Stimulated activated CD8-positive, alpha-beta memory T cell treated with anti-CD3 and anti-CD28 coated beads, Interleukin-4, amount 100 ng/mL, for 1 hour (primary cell): ENCODE data around the gene SPG7.

ENCODE experiments used
- DNase-seq, 2 donors: peaks; one replicate each; pipeline ENCODE4 v3.0.0-alpha.2; 2020; ENCODE audit warnings: low read depth in 2 of 2, low spot score in 1 of 2

The SPG7 gene

DNA sequence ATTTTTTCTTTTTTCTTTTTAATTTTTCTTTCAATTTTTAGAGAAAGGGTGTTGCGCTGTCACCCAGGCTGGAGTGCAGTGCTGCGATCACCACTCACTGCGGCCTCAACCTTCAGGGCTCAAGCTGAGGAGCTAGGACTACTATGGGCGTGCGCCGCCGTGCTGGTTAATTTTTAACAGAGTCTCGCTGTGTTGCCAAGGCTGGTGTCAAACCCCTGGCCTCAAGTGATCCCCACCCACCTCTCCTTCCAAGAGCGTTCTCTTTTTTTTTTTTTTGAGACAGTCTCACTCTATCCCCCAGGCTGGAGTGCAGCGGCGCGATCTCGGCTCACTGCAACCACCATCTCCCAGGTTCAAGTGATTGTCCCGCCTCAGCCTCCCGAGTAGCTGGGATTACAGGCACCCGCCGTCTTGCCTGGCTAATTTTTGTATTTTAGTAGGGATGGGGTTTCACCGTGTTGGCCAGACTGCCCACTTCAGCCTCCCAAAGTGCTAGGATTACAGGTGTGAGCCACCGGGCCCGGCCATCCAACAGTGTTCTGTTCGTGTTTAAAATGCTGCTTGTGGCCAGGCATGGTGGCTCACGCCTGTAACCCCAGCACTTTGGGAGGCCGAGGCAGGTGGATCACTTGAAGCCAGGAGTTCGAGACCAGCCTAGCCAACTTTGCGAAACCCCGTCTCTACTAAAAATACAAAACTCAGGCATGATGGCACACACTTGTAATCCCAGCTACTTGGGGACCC lies 37.8 kb downstream of the SPG7 start:
- no peak for DNase-seq

- DNase-seq = no peak
These were observed 38.6 kb downstream of the SPG7 start for GRCh38 chr16:89546781-89547180.

DNA sequence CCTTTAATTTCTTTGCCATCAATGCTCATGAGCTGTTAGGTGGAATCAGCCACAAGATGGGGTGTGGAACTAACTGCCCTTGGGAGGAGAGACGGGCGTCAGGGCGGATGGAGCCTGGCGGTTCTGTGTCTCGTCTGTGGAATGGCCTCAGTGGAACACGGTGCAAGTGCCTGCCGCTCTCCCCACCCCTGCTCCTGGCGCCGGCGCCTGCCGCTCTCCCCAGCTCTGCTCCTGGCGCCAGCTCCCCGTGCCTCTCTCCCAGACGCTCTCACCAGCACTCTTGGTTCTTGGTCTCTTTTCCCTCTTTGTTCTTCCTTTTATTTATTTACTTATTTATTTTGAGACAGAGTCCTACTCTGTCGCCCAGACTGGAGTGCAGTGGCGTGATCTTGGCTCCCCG lies 39.1 kb downstream of the SPG7 start:
- no peak for DNase-seq

DNA sequence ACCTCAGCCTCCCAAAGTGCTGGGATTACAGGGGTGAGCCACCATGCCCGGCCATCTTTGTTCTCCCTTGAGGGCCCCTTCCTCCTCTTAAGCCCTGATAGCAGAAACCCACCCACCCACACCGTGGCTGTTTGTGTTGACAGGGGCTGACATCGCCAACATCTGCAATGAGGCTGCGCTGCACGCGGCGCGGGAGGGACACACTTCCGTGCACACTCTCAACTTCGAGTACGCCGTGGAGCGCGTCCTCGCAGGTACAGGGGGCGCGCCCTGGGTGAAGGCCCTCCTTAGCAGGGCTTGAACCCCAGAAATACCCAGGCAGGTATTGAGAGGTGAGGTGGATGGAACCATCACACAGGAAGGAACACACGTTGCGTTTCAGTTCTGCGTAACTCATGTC lies 39.7 kb downstream of the SPG7 start:
- DNase-seq = no peak

DNA sequence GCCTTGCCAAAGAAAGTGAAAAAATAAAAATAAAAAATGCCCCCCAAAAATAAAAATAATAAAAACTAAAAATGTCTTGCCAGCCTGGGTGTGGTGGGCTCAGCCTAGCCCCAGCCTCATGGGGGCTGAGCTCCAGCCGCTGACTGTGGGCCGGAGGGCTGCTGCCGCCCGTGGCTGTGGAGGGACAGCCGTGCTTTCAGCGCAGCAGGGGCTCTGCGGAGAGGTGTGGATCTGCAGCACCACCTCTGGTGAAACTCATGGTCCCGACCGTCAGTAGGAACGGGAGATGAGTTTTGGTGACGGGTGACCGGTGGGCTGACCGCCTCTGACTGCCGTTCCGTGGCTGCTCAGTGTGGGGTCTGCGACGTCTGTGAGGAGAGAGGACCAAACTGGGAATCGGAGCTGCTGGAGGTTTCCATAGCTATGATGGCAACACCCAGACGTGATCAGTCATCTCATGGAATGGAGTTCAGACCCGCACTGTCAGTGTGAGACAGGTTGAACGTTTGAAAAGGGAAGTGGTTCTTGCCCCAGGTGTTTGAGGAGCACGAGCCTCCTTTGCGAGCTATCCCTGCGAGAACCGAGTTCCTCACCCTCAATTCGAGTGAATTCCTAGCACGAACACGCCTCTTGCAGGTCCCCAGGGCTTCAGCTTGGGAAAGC lies 40.3 kb downstream of the SPG7 start:
- no peak for DNase-seq

DNA sequence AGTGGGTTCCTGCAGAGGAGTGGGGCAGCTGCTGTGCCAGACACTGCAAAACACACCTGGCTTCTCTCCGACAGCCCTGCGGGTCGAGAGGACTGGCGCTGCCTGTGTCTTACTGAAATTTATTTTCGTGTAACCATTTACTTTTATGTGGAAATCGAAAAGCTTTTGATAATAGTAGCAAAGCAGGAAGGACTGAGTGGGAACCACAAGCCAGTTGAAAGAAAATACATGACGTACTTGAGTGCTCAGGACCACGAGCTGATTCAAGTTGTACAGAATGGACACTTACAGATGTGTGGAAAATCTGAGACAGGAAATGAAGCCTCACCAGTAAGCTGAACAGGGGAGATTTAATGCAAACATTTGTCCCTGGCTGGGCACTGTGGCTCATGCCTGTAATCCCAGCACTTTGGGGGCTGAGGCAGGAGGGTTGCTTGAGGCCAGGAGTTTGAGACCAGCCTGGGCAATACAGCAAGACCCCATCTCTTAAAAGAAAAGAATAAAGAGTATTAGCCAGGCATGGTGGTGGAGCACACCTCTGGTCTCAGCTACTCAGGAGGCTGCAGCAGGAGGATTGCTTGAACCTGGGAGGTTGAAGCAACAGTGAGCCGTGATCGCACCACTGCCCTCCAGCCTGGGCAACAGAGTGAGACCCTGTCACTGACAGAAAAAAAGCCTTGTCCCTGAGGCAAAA lies 41.0 kb downstream of the SPG7 start:
- DNase-seq = no peak

DNA sequence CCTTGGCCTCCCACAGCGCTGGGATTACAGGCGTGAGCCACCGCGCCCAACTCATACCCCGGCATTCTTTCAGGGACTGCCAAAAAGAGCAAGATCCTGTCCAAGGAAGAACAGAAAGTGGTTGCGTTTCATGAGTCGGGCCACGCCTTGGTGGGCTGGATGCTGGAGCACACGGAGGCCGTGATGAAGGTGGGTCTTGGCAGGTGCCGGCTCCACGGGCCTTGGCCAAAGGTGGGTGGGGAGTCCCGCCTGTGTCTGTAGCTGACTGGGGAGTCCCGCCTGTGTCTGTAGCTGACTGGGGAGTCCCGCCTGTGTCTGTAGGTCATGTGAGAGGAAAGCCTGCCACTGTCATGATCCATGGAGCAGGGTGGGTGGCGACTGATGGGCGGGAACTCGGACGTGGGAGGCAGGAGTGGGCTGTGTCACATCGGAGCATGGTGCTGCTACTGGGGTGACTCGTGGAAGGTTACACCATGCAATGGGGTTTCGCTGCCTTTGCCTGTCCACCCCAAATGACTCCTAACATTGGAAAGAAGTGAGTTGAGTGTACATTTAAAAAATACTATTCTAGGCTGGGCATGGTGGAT lies 42.3 kb downstream of the SPG7 start:
- no peak for DNase-seq

DNA sequence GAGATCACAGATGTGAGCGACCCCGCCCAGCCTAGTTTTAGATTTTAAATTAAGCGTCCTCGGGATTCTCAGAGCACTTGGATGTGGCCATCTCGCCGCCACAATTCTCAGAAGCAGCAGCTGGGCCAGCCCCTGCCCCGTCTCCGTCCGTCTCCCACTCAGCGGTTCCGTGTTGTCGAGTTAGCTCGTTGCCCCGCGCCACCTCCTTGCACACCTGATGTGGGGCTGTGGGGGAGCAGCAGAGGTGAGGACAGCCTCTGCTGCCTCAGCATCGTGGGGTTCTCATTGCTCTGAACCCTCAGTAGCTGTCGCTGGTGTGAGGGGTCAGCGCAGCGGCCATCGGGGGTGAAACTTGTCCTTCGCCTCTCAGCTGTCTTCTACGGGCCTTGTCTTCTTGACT lies 44.1 kb downstream of the SPG7 start:
- no peak for DNase-seq

DNA sequence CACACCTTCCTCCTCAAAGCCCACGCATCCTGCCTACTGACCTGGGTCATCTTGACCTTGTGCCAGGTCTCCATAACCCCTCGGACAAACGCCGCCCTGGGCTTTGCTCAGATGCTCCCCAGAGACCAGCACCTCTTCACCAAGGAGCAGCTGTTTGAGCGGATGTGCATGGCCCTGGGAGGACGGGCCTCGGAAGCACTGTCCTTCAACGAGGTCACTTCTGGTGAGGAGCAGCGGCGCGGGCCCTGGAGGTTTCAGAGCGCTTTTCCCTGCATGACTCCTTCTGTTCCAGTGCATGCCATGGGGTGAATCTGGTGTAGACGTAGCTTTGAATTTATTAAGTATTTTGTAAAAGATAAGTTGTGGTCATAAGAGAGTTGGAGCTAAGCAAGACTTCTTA lies 44.7 kb downstream of the SPG7 start:
- no peak for DNase-seq

DNA sequence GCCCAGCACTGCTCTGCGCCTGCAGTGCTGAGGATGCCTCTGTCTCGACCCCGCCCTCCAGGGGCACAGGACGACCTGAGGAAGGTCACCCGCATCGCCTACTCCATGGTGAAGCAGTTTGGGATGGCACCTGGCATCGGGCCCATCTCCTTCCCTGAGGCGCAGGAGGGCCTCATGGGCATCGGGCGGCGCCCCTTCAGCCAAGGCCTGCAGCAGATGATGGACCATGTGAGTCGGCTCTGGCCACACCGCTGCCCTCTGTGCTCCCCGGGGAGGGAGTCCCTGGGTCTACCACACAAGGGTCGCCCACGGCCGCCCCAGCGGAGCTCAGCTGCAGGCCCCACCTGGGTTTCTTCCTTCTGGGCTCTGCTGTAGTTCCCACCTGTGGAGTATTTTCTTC lies 45.5 kb downstream of the SPG7 start:
- no peak for DNase-seq

- DNase-seq = no peak
These were observed 46.1 kb downstream of the SPG7 start for GRCh38 chr16:89554343-89554742.

DNA sequence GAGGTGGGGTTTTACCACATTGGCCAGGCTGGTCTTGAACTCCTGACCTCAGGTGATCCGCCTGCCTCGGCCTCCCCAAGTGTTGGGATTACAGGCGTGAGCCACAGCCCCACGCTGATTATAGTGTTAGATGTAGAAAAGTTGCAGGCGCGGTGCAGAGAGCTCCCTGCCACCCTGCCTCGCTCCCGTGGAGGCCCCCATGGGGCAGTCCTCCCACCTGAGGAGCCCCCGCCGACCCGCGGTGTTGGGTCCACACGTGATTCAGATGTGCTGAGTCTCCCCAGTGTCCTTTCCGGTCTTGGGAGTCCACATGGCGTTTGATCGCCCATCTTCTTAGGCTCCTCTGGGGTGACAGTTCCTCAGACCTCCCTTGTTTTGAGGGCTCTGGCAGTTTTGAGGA lies 47.1 kb downstream of the SPG7 start:
- DNase-seq = no peak

DNA sequence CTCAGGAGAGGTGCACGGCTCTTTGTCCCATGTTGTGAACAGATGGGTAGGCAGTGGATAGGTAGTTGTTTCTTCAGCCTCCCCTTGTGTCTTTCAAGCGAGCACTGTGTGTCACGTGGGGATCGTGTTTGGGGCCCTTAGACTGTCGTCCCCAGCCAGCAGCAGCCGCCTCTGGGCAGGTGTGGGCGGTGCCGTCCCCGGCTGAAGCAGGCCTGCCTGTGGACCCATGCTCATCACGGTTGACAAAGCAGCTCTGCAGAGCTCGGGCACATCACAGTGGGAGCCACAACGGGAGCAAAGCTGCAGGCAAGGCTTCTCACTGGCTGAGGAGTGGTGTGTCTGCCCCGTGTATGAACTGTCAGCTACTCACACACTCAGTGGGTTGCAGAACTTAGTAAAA lies 47.6 kb downstream of the SPG7 start:
- no peak for DNase-seq

DNA sequence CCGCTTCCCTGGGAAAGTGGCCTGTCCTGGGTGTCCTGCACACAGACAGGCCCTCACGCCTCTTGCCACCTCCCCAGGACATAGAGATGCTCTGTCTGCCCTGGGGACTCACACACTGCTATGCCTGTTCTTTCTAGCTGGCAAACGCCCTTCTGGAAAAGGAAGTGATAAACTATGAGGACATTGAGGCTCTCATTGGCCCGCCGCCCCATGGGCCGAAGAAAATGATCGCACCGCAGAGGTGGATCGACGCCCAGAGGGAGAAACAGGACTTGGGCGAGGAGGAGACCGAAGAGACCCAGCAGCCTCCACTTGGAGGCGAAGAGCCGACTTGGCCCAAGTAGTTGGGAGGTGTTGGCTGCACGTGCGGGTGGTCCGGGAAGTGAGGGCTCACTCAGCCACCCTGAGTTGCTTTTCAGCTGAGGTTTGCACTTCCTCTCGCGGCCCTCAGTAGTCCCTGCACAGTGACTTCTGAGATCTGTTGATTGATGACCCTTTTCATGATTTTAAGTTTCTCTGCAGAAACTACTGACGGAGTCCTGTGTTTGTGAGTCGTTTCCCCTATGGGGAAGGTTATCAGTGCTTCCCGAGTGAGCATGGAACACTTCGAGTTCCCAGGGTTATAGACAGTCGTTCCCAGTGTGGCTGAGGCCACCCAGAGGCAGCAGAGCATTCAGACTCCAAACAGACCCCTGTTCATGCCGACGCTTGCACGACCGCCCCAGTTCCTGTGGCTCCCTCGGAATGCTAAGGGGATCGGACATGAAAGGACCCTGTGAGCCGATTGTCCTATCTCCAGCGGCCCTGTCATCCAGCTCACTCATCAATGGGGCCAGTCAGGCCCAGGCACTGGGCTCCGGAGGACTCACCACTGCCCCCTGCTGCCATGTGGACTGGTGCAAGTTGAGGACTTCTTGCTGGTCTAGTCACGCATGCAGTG lies 48.8 kb downstream of the SPG7 start:
- peak; percentile 56 to 60 for DNase-seq

GRCh38 chr16:89557690-89558490 lies 49.7 kb downstream of the SPG7 start:
- no peak for DNase-seq

- peak; percentile 83 to 86 for DNase-seq
These were observed 52.4 kb downstream of the SPG7 start, which contains the start of gene RPL13 for GRCh38 chr16:89560378-89561141. Gene RPL13 (plus strand): TSS chr16:89560682. CDS start chr16:89560960, 278 bp downstream.

GRCh38 chr16:89561142-89561883 lies 53.1 kb downstream of the SPG7 start:
- no peak for DNase-seq

- no peak for DNase-seq
These were observed 53.8 kb downstream of the SPG7 start for GRCh38 chr16:89561884-89562599.
